GM23338 (cell line): ENCODE results near the gene PRR18. TPM values are rescaled to one million over a fixed set of nuclear protein-coding genes. Genes with fewer than 3 reads are reported as not detected.

Experiments used
- ATAC-seq: fragments of 200-7000 bp; cut with Tn5 transposase; 3 replicates; pipeline ENCODE4 v1.9.1; 2020
- DNase-seq: peaks from one replicate; pipeline ENCODE4 v3.0.0-alpha.2; 2015; ENCODE audit warnings: low spot score
- H2AFZ ChIP-seq: fragments of 200-600 bp; sonication (generic); 2 replicates; pipeline ENCODE4 v1.8.0; 2016; ENCODE audit warnings: antibody characterized with exemption, mild to moderate bottlenecking, moderate library complexity
- H3F3A ChIP-seq: fragments of 200-600 bp; sonication (generic); replicated peaks from 2 replicates; pipeline ENCODE4 v1.8.0; 2017; ENCODE audit warnings: antibody characterized with exemption, mixed run types, low read depth
- H3K27ac ChIP-seq: fragments of 200-600 bp; sonication (generic); 2 replicates; pipeline ENCODE4 v1.6.1; 2016; ENCODE audit warnings: low read depth
- H3K27me3 ChIP-seq: fragments of 200-600 bp; sonication (generic); 2 replicates; pipeline ENCODE4 v1.8.0; 2016; ENCODE audit warnings: mild to moderate bottlenecking, mixed run types, moderate library complexity; ENCODE audit not compliant: insufficient read depth
- H3K36me3 ChIP-seq: fragments of 200-600 bp; sonication (generic); 2 replicates; pipeline ENCODE4 v1.8.0; 2016; ENCODE audit warnings: mild to moderate bottlenecking; ENCODE audit not compliant: insufficient read depth
- H3K4me1 ChIP-seq: fragments of 200-600 bp; sonication (generic); 2 replicates; pipeline ENCODE4 v1.8.0; 2016; ENCODE audit warnings: mild to moderate bottlenecking, moderate library complexity; ENCODE audit not compliant: insufficient read depth
- H3K4me2 ChIP-seq: fragments of 200-600 bp; sonication (generic); 2 replicates; pipeline ENCODE4 v1.7.1; 2017; ENCODE audit warnings: mixed run types
- H3K4me3 ChIP-seq: fragments of 200-600 bp; sonication (generic); 2 replicates; pipeline ENCODE4 v1.6.1; 2016; ENCODE audit warnings: mixed run types
- H3K79me2 ChIP-seq: fragments of 200-600 bp; sonication (generic); replicated peaks from 2 replicates; pipeline ENCODE4 v1.8.0; 2017; ENCODE audit warnings: mild to moderate bottlenecking; ENCODE audit not compliant: insufficient read depth
- H3K9me2 ChIP-seq: fragments of 200-600 bp; sonication (generic); 2 replicates; pipeline ENCODE4 v1.8.0; 2017; ENCODE audit not compliant: insufficient read depth
- H4K20me1 ChIP-seq: fragments of 200-600 bp; sonication (generic); replicated peaks from 2 replicates; pipeline ENCODE4 v1.8.0; 2017; ENCODE audit warnings: mild to moderate bottlenecking; ENCODE audit not compliant: insufficient read depth
- H3K27ac Mint-ChIP-seq: 2 replicates; pipeline ENCODE4 v1.8.0; 2020; ENCODE audit warnings: inconsistent platforms, mild to moderate bottlenecking, moderate library complexity, mixed read lengths
- H3K27me3 Mint-ChIP-seq: 3 replicates; pipeline ENCODE4 v1.8.0; 2022; ENCODE audit warnings: low read depth, mild to moderate bottlenecking, moderate library complexity, mixed read lengths, inconsistent platforms; ENCODE audit not compliant: insufficient read depth, poor library complexity
- H3K36me3 Mint-ChIP-seq: 3 replicates; pipeline ENCODE4 v1.8.0; 2021; ENCODE audit warnings: low read depth, mild to moderate bottlenecking, inconsistent platforms, moderate library complexity, mixed read lengths
- H3K4me1 Mint-ChIP-seq: 3 replicates; pipeline ENCODE4 v1.8.0; 2020; ENCODE audit warnings: mild to moderate bottlenecking, inconsistent platforms, mixed read lengths
- H3K4me3 Mint-ChIP-seq: 3 replicates; pipeline ENCODE4 v1.8.0; 2021; ENCODE audit warnings: moderate library complexity, mild to moderate bottlenecking, inconsistent platforms, mixed read lengths
- H3K9me3 Mint-ChIP-seq: 3 replicates; pipeline ENCODE4 v1.8.0; 2020; ENCODE audit warnings: moderate library complexity, mild to moderate bottlenecking, inconsistent platforms, mixed read lengths
- CTCF ChIP-seq, 2 experiments: fragments of 200-600 bp in 1 of 2; sonication (generic) in 1 of 2; conservative IDR thresholded peaks; 2 replicates each; pipeline versions ENCODE4 v1.5.1 to v1.6.1; 2016 to 2017; ENCODE audit warnings: antibody characterized with exemption in 2 of 2, low read depth in 2 of 2, mild to moderate bottlenecking in 2 of 2, moderate library complexity in 1 of 2
- POLR2AphosphoS5 ChIP-seq: IDR thresholded peaks from 2 replicates; pipeline ENCODE4 v1.6.1; 2016; ENCODE audit warnings: antibody characterized with exemption, low read depth
- REST ChIP-seq: IDR thresholded peaks from one replicate; pipeline ENCODE4 v1.6.1; 2018; ENCODE audit warnings: antibody characterized with exemption; ENCODE audit not compliant: unreplicated experiment
- ZNF331 ChIP-seq: fragments of 250-450 bp; sonication (Bioruptor Pico); IDR thresholded peaks from 2 replicates; pipeline ENCODE4 v1.5.0; 2020; ENCODE audit warnings: low read depth, mild to moderate bottlenecking, moderate library complexity
- ZNF462 ChIP-seq: fragments of 250-450 bp; sonication (Bioruptor Pico); IDR thresholded peaks from 2 replicates; pipeline ENCODE4 v1.5.0; 2020; ENCODE audit warnings: mild to moderate bottlenecking, moderate library complexity
- polyA plus RNA-seq: library from polyadenylated mRNA; unstranded; fragments of >200 nt; fragmentation: Nextera tagmentation; extraction: Ambion mirVana; gene quantifications from 2 replicates; pipeline ENCODE4 v1.2.1, GENCODE V29; 2016
- total RNA-seq: library from RNA; depleted of rRNA; stranded (reverse); fragments of >200 nt; shearing (Covaris generic); gene quantifications from 2 replicates; pipeline ENCODE4 v1.2.3, GENCODE V29; 2014

The PRR18 gene
- total and polyA plus RNA-seq, 2 experiments from 2014 or later, result 0.24 TPM; not detected in 1

GRCh38 chr6:166330612-166331011 lies 22.4 kb upstream of the PRR18 start:
- Mint-ChIP-seq H3K27ac (peak overlapping the region; percentile 91), H3K36me3 (peaks cover 30% of the 10 kb centered on the region), H3K4me1 (peaks cover 44% of the 10 kb centered on the region), H3K27me3 (peaks cover 6% of the 10 kb centered on the region), H3K4me3 (peak overlapping the region; percentile 48), H3K9me3 (no peaks in the 10 kb centered on the region)
- no peak overlapping the region for H3K27ac ChIP-seq
- peak; percentile 45 to 67 for TF ChIP-seq CTCF (conservative IDR thresholded peaks at IDR 0.05; ENCODE audit: low read depth in 2 of 2)
- TF ChIP-seq ZNF331 (CRISPR knock-in tag), result no peak
- TF ChIP-seq POLR2AphosphoS5, result peak; percentile 22; the same call in 1 of the 2 replicates
- TF ChIP-seq REST, result no peak
- H4K20me1 ChIP-seq, result peaks cover 22% of the 10 kb centered on the region; the same call in 1 of the 2 replicates
- no peak overlapping the region for H3K4me3 ChIP-seq
- ATAC-seq, result peak; percentile 99
- peak overlapping the region; percentile 44 for H3K4me2 ChIP-seq
- no peaks in the 10 kb centered on the region for H3K27me3 ChIP-seq
- H3K79me2 ChIP-seq, result peaks cover 89% of the 10 kb centered on the region
- H2AFZ ChIP-seq, result no peak overlapping the region
- no peaks in the 10 kb centered on the region; the same call in 1 of the 2 replicates for H3F3A ChIP-seq
- H3K4me1 ChIP-seq, result peaks cover 31% of the 10 kb centered on the region
- H3K9me2 ChIP-seq, result no peaks in the 10 kb centered on the region
- peak; percentile 92 for DNase-seq
- no peaks in the 10 kb centered on the region for H3K36me3 ChIP-seq

GRCh38 chr6:166325383-166326042 lies 17.3 kb upstream of the PRR18 start:
- peaks cover 48% of the 10 kb centered on the region for H3K79me2 ChIP-seq
- H3K4me3 ChIP-seq, result no peak overlapping the region
- DNase-seq (peak; percentile 23), ATAC-seq (no peak; the same call in 2 of the 3 replicates)
- no peaks in the 10 kb centered on the region for H3K9me2 ChIP-seq
- no peak overlapping the region for H3K4me3 Mint-ChIP-seq
- no peaks in the 10 kb centered on the region for H3K27me3 ChIP-seq
- H3K4me1 ChIP-seq, result peaks cover 8% of the 10 kb centered on the region
- peaks cover 16% of the 10 kb centered on the region for H3K36me3 ChIP-seq
- no peak overlapping the region for H2AFZ ChIP-seq
- H3K36me3 Mint-ChIP-seq, result peaks cover 47% of the 10 kb centered on the region
- H3K27ac Mint-ChIP-seq, result no peak overlapping the region
- H3K4me1 Mint-ChIP-seq, result peaks cover 15% of the 10 kb centered on the region
- H3K27ac ChIP-seq, result no peak overlapping the region
- H3K9me3 Mint-ChIP-seq, result no peaks in the 10 kb centered on the region
- no peak overlapping the region for H3K4me2 ChIP-seq
- peaks cover 14% of the 10 kb centered on the region; the same call in 1 of the 2 replicates for H4K20me1 ChIP-seq
- H3F3A ChIP-seq, result no peaks in the 10 kb centered on the region
- H3K27me3 Mint-ChIP-seq, result no peaks in the 10 kb centered on the region
- TF ChIP-seq ZNF462 (no peak), ZNF331 (CRISPR knock-in tag) (no peak), CTCF (conservative IDR thresholded peaks at IDR 0.05; ENCODE audit: low read depth in 2 of 2) (no peak)
